HEK293 (cell line): Measurements from ENCODE around the gene LAMC2.
A peak's percentile ranks its signal among the peaks of the same experiment; 100 is the strongest.

Experiments used
- CTCF ChIA-PET: fragments of 350-600 bp; formaldehyde crosslinking; extraction: SDS; loops from one replicate; lab custom pipeline; 2021; ENCODE audit warnings: antibody characterized with exemption; lab: Yijun Ruan, JAX
- POLR2A ChIA-PET: fragments of 300-600 bp; formaldehyde crosslinking; extraction: SDS; loops from one replicate; lab custom pipeline; 2020; ENCODE audit warnings: antibody characterized with exemption, inconsistent platforms; lab: Yijun Ruan, JAX
- H3K27ac ChIP-seq: fragments of 200-500 bp; sonication (Bioruptor generic); 2 replicates; pipeline ENCODE4 v1.5.1; 2014; ENCODE audit warnings: low read depth, low read length, control low read depth, inconsistent platforms; ENCODE audit errors: extremely low read depth
- H3K36me3 ChIP-seq, 2 experiments: fragments of 200-500 bp in 1 of 2; sonication (Bioruptor generic) in 1 of 2; 1 replicate in 1 of 2; 2 replicates in 1 of 2; pipeline ENCODE4 v1.5.1; 2014 to 2017; ENCODE audit warnings: inconsistent platforms in 2 of 2, low read length in 2 of 2; ENCODE audit not compliant: control insufficient read depth in 2 of 2, insufficient read depth in 1 of 2
- H3K4me1 ChIP-seq: fragments of 200-500 bp; sonication (Bioruptor generic); 2 replicates; pipeline ENCODE4 v1.5.1; 2014; ENCODE audit warnings: mild to moderate bottlenecking, low read length, inconsistent platforms; ENCODE audit not compliant: control insufficient read depth, insufficient read depth
- H3K4me3 ChIP-seq: 2 replicates; pipeline ENCODE4 v1.5.1; 2011; ENCODE audit warnings: low read depth, mild to moderate bottlenecking, control low read depth, low read length, moderate library complexity
- H3K9me3 ChIP-seq: fragments of 200-500 bp; sonication (Bioruptor generic); 2 replicates; pipeline ENCODE4 v1.5.1; 2014; ENCODE audit warnings: low read depth, low read length, inconsistent platforms; ENCODE audit not compliant: control insufficient read depth, insufficient read depth
- SETDB1 ChIP-seq: IDR thresholded peaks from one replicate; pipeline ENCODE4 v1.6.1; 2017; ENCODE audit warnings: mild to moderate bottlenecking, low read length, moderate library complexity, mixed read lengths; ENCODE audit not compliant: insufficient read length
- TRIM28 ChIP-seq: IDR thresholded peaks from 2 replicates; pipeline ENCODE4 v1.6.1; 2011; ENCODE audit warnings: low read length, control low read depth, borderline replicate concordance
- ZFP41 ChIP-seq: fragments of 450-650 bp; formaldehyde crosslinking; IDR thresholded peaks from 2 replicates; pipeline ENCODE4 v1.5.1; 2016; ENCODE audit warnings: missing biosample characterization, missing genetic modification characterization, borderline replicate concordance
- ZNF169 ChIP-seq: fragments of 450-650 bp; formaldehyde crosslinking; IDR thresholded peaks from 2 replicates; pipeline ENCODE4 v1.5.1; 2016; ENCODE audit warnings: missing biosample characterization, missing genetic modification characterization
- ZNF223 ChIP-seq: fragments of 450-650 bp; formaldehyde crosslinking; IDR thresholded peaks from 2 replicates; pipeline ENCODE4 v1.5.1; 2016; ENCODE audit warnings: missing biosample characterization, missing genetic modification characterization
- ZNF292 ChIP-seq: fragments of 450-650 bp; formaldehyde crosslinking; IDR thresholded peaks from 2 replicates; pipeline ENCODE4 v1.5.1; 2016; ENCODE audit warnings: low read depth, missing biosample characterization, missing genetic modification characterization, borderline replicate concordance
- ZNF473 ChIP-seq: fragments of 450-650 bp; formaldehyde crosslinking; IDR thresholded peaks from 2 replicates; pipeline ENCODE4 v1.5.1; 2017; ENCODE audit warnings: missing biosample characterization, missing genetic modification characterization
- ZNF48 ChIP-seq: fragments of 450-650 bp; formaldehyde crosslinking; IDR thresholded peaks from 2 replicates; pipeline ENCODE4 v1.5.1; 2016; ENCODE audit warnings: missing biosample characterization, missing genetic modification characterization
- ZNF629 ChIP-seq: fragments of 450-650 bp; formaldehyde crosslinking; IDR thresholded peaks from 2 replicates; pipeline ENCODE4 v1.5.1; 2017; ENCODE audit warnings: missing biosample characterization, missing genetic modification characterization
- ZNF660 ChIP-seq: fragments of 450-650 bp; IDR thresholded peaks from 2 replicates; pipeline ENCODE4 v1.5.1; 2018; ENCODE audit warnings: missing biosample characterization, mild to moderate bottlenecking, missing genetic modification characterization
- ZNF777 ChIP-seq: fragments of 450-650 bp; formaldehyde crosslinking; IDR thresholded peaks from 2 replicates; pipeline ENCODE4 v1.5.1; 2017; ENCODE audit warnings: missing biosample characterization, missing genetic modification characterization, borderline replicate concordance
- ZNF830 ChIP-seq: fragments of 450-650 bp; IDR thresholded peaks from 2 replicates; pipeline ENCODE4 v1.5.0; 2018; ENCODE audit warnings: missing biosample characterization, missing genetic modification characterization, low read depth, mild to moderate bottlenecking, moderate library complexity
- TF ChIP-seq, protein P1 (sequence below): IDR thresholded peaks from 2 replicates; pipeline ENCODE4 v1.6.1; 2011; ENCODE audit warnings: mild to moderate bottlenecking, low read depth, low read length, borderline replicate concordance
- TF ChIP-seq, protein P2 (sequence below): fragments of 450-650 bp; formaldehyde crosslinking; IDR thresholded peaks from 2 replicates; pipeline ENCODE4 v1.5.1; 2017; ENCODE audit warnings: missing biosample characterization, missing genetic modification characterization
- TF ChIP-seq, protein P3 (sequence below): fragments of 450-650 bp; formaldehyde crosslinking; IDR thresholded peaks from 2 replicates; pipeline ENCODE4 v1.5.1; 2016; ENCODE audit warnings: missing biosample characterization, missing genetic modification characterization
- TF ChIP-seq, protein P4 (sequence below): fragments of 450-650 bp; formaldehyde crosslinking; IDR thresholded peaks from 2 replicates; pipeline ENCODE4 v1.5.1; 2017; ENCODE audit warnings: missing biosample characterization, missing genetic modification characterization

Gene LAMC2

DNA sequence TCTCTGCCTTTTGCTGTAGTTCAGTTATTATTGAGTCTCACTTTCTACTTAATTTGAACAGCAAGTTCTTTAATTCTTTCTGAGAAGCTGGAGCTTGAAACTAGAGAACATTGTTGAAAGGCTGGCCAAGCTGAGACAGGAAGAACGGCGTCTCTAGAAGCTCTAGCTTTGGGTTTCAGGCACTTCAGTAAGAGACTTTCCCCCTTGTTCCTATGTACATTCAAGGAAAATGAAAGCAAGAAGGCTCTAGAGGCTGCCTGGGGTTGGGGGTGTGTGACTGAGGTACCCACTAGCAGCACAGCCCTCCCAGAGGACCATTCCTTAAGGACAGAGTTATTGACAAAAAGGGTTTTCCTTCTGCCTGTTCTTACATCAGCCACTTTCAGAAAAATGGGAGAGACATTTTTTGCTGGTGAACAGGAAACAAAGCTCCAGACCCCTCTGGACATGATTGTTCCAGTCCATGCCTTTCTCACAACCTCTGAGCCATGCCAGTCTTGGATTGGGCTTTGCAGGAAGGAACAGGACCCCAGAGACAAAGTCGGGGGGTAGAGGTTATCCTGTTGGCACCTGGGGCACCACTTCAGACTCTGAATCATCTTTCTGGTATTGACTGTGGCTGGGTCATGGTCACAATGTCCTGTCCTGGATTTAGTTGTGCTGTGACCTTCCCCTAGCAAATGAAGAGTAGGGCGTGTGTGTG lies 63.1 kb downstream of the LAMC2 start:
- Histone ChIP-seq H3K4me3 (no peak overlapping the region), H3K36me3 (no peaks in the 10 kb centered on the region), H3K27ac (no peak overlapping the region), H3K9me3 (no peaks in the 10 kb centered on the region), H3K4me1 (no peaks in the 10 kb centered on the region)
- POLR2A ChIA-PET = no interaction called here
- CTCF ChIA-PET = interaction anchor here (0.7 to 1.8 kb wide), 3 partner anchors 12 to 21 kb away, joined by 4 to 11 read pairs (median 5); no protein-coding TSS in a partner anchor
- no peak for TF ChIP-seq ZNF48 (tag by site-specific recombination)

DNA sequence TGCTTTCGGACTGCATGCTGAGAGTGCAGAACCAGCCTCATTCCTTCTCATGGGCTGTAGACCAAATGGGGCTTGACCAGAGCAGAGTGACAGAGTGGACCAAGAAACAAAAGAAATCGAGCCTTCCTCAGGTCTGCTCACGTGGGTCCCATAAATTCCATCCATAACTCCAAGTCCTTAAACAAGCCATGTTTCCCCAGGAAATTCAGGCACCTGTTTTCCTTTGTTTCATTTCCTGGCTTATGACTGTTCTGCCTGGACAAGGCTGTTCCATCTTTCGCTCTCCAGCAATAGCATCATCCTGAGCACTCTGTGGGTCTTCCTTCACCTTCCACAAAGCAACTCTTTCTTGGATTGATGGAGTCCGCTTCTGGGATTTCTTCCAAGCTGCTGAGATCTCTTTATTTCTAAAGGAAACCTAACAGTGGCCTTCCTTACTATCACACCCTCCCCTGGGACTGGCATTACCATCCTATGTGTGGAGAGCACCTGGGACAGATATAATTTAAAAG lies 63.9 kb downstream of the LAMC2 start:
- no peaks in the 10 kb centered on the region; the same call in 1 of the 2 replicates for H3K9me3 ChIP-seq
- no peak overlapping the region for H3K27ac ChIP-seq
- H3K4me3 ChIP-seq = no peak overlapping the region
- TF ChIP-seq ZNF660 (tag by site-specific recombination) (no peak), ZNF830 (no peak), ZNF777 (no peak), ZNF169 (tag by site-specific recombination) (no peak), ZNF292 (tag by site-specific recombination) (no peak), SETDB1 (peak; percentile 62), TRIM28 (peak; percentile 95; the same call in 1 of the 2 replicates), ZNF629 (tag by site-specific recombination) (no peak)
- TF ChIP-seq, protein P1, sequence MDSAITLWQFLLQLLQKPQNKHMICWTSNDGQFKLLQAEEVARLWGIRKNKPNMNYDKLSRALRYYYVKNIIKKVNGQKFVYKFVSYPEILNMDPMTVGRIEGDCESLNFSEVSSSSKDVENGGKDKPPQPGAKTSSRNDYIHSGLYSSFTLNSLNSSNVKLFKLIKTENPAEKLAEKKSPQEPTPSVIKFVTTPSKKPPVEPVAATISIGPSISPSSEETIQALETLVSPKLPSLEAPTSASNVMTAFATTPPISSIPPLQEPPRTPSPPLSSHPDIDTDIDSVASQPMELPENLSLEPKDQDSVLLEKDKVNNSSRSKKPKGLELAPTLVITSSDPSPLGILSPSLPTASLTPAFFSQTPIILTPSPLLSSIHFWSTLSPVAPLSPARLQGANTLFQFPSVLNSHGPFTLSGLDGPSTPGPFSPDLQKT = no peak
- TF ChIP-seq, protein P2, sequence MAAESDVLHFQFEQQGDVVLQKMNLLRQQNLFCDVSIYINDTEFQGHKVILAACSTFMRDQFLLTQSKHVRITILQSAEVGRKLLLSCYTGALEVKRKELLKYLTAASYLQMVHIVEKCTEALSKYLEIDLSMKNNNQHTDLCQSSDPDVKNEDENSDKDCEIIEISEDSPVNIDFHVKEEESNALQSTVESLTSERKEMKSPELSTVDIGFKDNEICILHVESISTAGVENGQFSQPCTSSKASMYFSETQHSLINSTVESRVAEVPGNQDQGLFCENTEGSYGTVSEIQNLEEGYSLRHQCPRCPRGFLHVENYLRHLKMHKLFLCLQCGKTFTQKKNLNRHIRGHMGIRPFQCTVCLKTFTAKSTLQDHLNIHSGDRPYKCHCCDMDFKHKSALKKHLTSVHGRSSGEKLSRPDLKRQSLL (tag by site-specific recombination) = no peak
- TF ChIP-seq, protein P3, sequence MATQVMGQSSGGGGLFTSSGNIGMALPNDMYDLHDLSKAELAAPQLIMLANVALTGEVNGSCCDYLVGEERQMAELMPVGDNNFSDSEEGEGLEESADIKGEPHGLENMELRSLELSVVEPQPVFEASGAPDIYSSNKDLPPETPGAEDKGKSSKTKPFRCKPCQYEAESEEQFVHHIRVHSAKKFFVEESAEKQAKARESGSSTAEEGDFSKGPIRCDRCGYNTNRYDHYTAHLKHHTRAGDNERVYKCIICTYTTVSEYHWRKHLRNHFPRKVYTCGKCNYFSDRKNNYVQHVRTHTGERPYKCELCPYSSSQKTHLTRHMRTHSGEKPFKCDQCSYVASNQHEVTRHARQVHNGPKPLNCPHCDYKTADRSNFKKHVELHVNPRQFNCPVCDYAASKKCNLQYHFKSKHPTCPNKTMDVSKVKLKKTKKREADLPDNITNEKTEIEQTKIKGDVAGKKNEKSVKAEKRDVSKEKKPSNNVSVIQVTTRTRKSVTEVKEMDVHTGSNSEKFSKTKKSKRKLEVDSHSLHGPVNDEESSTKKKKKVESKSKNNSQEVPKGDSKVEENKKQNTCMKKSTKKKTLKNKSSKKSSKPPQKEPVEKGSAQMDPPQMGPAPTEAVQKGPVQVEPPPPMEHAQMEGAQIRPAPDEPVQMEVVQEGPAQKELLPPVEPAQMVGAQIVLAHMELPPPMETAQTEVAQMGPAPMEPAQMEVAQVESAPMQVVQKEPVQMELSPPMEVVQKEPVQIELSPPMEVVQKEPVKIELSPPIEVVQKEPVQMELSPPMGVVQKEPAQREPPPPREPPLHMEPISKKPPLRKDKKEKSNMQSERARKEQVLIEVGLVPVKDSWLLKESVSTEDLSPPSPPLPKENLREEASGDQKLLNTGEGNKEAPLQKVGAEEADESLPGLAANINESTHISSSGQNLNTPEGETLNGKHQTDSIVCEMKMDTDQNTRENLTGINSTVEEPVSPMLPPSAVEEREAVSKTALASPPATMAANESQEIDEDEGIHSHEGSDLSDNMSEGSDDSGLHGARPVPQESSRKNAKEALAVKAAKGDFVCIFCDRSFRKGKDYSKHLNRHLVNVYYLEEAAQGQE = peak; percentile 40; the same call in 1 of the 2 replicates
- no peaks in the 10 kb centered on the region for H3K36me3 ChIP-seq
- H3K4me1 ChIP-seq = no peaks in the 10 kb centered on the region
- ChIA-PET CTCF (no interaction called here), POLR2A (no interaction called here)

DNA sequence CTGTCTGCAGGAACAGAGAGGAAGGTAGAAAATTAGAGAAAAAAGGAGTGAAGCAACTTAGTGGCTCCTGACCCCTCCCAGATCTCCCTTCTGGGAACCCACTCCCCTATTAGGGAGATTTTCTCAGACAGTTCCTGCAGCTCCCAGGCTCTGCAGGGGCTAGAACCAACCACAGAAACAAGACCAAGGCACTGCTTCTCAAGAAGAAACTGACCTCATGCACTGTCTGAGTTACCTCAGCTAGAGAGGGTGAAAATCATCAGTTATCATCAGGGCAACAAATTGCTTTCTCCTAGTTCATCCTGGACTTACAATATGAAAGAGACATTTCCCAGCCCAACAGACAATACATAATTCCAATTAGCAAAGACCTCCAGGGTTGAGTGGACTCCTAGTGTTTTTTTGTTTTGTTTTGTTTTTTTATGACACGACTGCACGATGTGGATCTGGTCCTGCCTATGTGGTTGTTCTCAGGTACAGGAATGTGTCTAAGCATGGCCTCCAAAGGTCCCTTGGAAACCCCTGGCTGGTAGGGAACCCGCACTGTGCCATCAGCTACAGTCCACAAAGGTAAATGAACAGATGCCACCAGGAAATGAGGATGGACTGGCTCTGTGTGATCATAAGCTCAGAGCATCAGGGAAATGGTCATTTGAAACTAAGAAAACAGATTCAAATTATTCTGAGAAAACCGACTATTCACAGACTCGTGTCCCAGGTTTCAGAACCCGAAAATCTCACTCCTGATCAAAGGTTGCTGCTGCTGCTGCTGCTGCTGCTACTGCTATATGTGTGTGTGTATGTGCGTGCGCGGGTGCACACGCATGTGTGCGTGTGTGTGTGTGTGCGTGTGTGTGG lies 65.3 kb downstream of the LAMC2 start:
- ChIA-PET CTCF (interaction anchor here (1.5 kb wide), 1 partner anchor 16 kb away, joined by 4 read pairs; no protein-coding TSS in a partner anchor), POLR2A (interaction anchor here (1.1 kb wide), 1 partner anchor 226 kb away, joined by 3 read pairs; no protein-coding TSS in a partner anchor)
- Histone ChIP-seq H3K9me3 (no peaks in the 10 kb centered on the region; the same call in 1 of the 2 replicates), H3K36me3 (no peaks in the 10 kb centered on the region), H3K4me3 (no peak overlapping the region), H3K4me1 (no peaks in the 10 kb centered on the region), H3K27ac (no peak overlapping the region)
- TF ChIP-seq ZNF223 (tag by site-specific recombination) (no peak), ZFP41 (tag by site-specific recombination) (no peak), ZNF473 (tag by site-specific recombination) (no peak)
- TF ChIP-seq, protein P4, sequence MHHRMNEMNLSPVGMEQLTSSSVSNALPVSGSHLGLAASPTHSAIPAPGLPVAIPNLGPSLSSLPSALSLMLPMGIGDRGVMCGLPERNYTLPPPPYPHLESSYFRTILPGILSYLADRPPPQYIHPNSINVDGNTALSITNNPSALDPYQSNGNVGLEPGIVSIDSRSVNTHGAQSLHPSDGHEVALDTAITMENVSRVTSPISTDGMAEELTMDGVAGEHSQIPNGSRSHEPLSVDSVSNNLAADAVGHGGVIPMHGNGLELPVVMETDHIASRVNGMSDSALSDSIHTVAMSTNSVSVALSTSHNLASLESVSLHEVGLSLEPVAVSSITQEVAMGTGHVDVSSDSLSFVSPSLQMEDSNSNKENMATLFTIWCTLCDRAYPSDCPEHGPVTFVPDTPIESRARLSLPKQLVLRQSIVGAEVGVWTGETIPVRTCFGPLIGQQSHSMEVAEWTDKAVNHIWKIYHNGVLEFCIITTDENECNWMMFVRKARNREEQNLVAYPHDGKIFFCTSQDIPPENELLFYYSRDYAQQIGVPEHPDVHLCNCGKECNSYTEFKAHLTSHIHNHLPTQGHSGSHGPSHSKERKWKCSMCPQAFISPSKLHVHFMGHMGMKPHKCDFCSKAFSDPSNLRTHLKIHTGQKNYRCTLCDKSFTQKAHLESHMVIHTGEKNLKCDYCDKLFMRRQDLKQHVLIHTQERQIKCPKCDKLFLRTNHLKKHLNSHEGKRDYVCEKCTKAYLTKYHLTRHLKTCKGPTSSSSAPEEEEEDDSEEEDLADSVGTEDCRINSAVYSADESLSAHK (tag by site-specific recombination) = no peak
- TF ChIP-seq, protein P3 = no peak
